GM18499 (cell line): ENCODE results near the gene ABHD8.
"Not testable (repeated sequence)": the region's sequence is repeated elsewhere in the genome, so short reads cannot be mapped to it uniquely, and the experiment has no call there.

Source experiments
- ATAC-seq: cut with Tn5 transposase; IDR thresholded peaks from one replicate; pipeline ENCODE4 v1.9.1; 2021; ENCODE audit warnings: moderate number of reproducible peaks; ENCODE audit not compliant: insufficient read depth, unreplicated experiment

Gene ABHD8

GRCh38 chr19:17300992-17301619, 2.1 kb downstream of the ABHD8 start:
- no peak for ATAC-seq

- no peak for ATAC-seq
Observed at GRCh38 chr19:17296976-17297375, 6.2 kb downstream of the ABHD8 start.

- ATAC-seq, result no peak
Observed at GRCh38 chr19:17296273-17296672, 7.0 kb downstream of the ABHD8 start.

- not testable (repeated sequence) for ATAC-seq
Observed at GRCh38 chr19:17295551-17295950, 7.7 kb downstream of the ABHD8 start.

- no peak for ATAC-seq
Observed at GRCh38 chr19:17294051-17294891, 9.0 kb downstream of the ABHD8 start.

- ATAC-seq, result no peak
Observed at GRCh38 chr19:17293605-17294004, 9.6 kb downstream of the ABHD8 start.

- no peak for ATAC-seq
Observed at GRCh38 chr19:17292301-17293074, 10.7 kb downstream of the ABHD8 start.

GRCh38 chr19:17289489-17289888, 13.7 kb downstream of the ABHD8 start:
- no peak for ATAC-seq

- no peak for ATAC-seq
Observed at GRCh38 chr19:17286752-17287151, 16.5 kb downstream of the ABHD8 start.

GRCh38 chr19:17286263-17286662, 17.0 kb downstream of the ABHD8 start:
- no peak for ATAC-seq

- no peak for ATAC-seq
Observed at GRCh38 chr19:17285415-17286135, 17.6 kb downstream of the ABHD8 start.

- ATAC-seq, result no peak
Observed at GRCh38 chr19:17283504-17283996, 19.7 kb downstream of the ABHD8 start.

GRCh38 chr19:17282488-17283125, 20.6 kb downstream of the ABHD8 start:
- ATAC-seq, result no peak

GRCh38 chr19:17281391-17282304, 21.6 kb downstream of the ABHD8 start, which contains the start of gene ANKLE1:
Gene ANKLE1, plus strand, starts transcription at chr19:17281901. Its CDS starts 20 bp downstream, at chr19:17281921.
- no peak for ATAC-seq

GRCh38 chr19:17279436-17279835, 23.8 kb downstream of the ABHD8 start:
- no peak for ATAC-seq

- ATAC-seq, result no peak
Observed at GRCh38 chr19:17275441-17276175, 27.6 kb downstream of the ABHD8 start.

GRCh38 chr19:17274892-17275291, 28.3 kb downstream of the ABHD8 start:
- ATAC-seq, result not testable (repeated sequence)

- ATAC-seq, result no peak
Observed at GRCh38 chr19:17268754-17269153, 34.5 kb downstream of the ABHD8 start.
